RCC 7860 (cell line): ENCODE measurements around the gene AMBRA1.
A peak's percentile ranks its signal among the peaks of the same experiment; 100 is the strongest.

Experiments used
- DNase-seq: peaks from one replicate; pipeline ENCODE4 v3.0.0-alpha.2; 2015; ENCODE audit warnings: low spot score
- FAIRE-seq: peaks from 2 replicates; lab custom pipeline; 2012; peaks lifted over from hg19 to GRCh38; lab: Jason Lieb, UNC

AMBRA1 gene

GRCh38 chr11:46617134-46617971, 23.5 kb upstream of the AMBRA1 start, which contains the start of the genes ATG13 and HARBI1:
TSS of gene ATG13 (plus strand) at chr11:46617553. CDS start at chr11:46644292, 26,739 bp downstream.
TSS of gene HARBI1 (minus strand) at chr11:46617227. CDS start at chr11:46616237, 990 bp downstream.
- FAIRE-seq (no peak), DNase-seq (peak; percentile 66)

- DNase-seq (no peak), FAIRE-seq (no peak)
Observed at GRCh38 chr11:46616551-46617133, 22.8 kb upstream of the AMBRA1 start.

GRCh38 chr11:46615756-46616155, 21.9 kb upstream of the AMBRA1 start:
- DNase-seq (peak; percentile 40), FAIRE-seq (no peak)

- FAIRE-seq = no peak
- DNase-seq = no peak
Observed at GRCh38 chr11:46612326-46612725, 18.5 kb upstream of the AMBRA1 start.

GRCh38 chr11:46611526-46612304, 17.9 kb upstream of the AMBRA1 start:
- FAIRE-seq = no peak
- DNase-seq = no peak

GRCh38 chr11:46609386-46609785, 15.6 kb upstream of the AMBRA1 start:
- FAIRE-seq (no peak), DNase-seq (no peak)

GRCh38 chr11:46607516-46607915, 13.7 kb upstream of the AMBRA1 start:
- no peak for DNase-seq
- FAIRE-seq = no peak

GRCh38 chr11:46604796-46605195, 11.0 kb upstream of the AMBRA1 start:
- DNase-seq = no peak
- FAIRE-seq = no peak

- no peak for DNase-seq
- no peak for FAIRE-seq
Observed at GRCh38 chr11:46603704-46604308, 10.0 kb upstream of the AMBRA1 start.

GRCh38 chr11:46601129-46601528, 7.3 kb upstream of the AMBRA1 start:
- no peak for FAIRE-seq
- no peak for DNase-seq

- FAIRE-seq (no peak), DNase-seq (no peak)
Observed at GRCh38 chr11:46600194-46600960, 6.6 kb upstream of the AMBRA1 start.

GRCh38 chr11:46599340-46600193, 5.7 kb upstream of the AMBRA1 start:
- DNase-seq = no peak
- FAIRE-seq = no peak

GRCh38 chr11:46597609-46598219, 3.9 kb upstream of the AMBRA1 start:
- FAIRE-seq (no peak), DNase-seq (no peak)

GRCh38 chr11:46597155-46597554, 3.3 kb upstream of the AMBRA1 start:
- no peak for DNase-seq
- no peak for FAIRE-seq

- no peak for FAIRE-seq
- DNase-seq = no peak
Observed at GRCh38 chr11:46594785-46595184, 962 bp upstream of the AMBRA1 start.

GRCh38 chr11:46594374-46594700, 514 bp upstream of the AMBRA1 start:
- DNase-seq (no peak), FAIRE-seq (no peak)

- no peak for FAIRE-seq
- DNase-seq = no peak
Observed at GRCh38 chr11:46590740-46591605, 2.9 kb downstream of the AMBRA1 start.

- FAIRE-seq = no peak
- DNase-seq = no peak
Observed at GRCh38 chr11:46588915-46589314, 4.9 kb downstream of the AMBRA1 start.
